K562 (cell line): ENCODE results near the gene ZNF791. TPM values are rescaled to one million over a fixed set of nuclear protein-coding genes. Genes with fewer than 3 reads are reported as not detected.

Experiments used
- CBX2 ChIP-seq: fragments of 200-600 bp; sonication (generic); IDR thresholded peaks from one replicate; pipeline ENCODE4 v1.6.1; 2012; ENCODE audit warnings: mild to moderate bottlenecking, low read length, inconsistent platforms; ENCODE audit not compliant: insufficient read depth, poor library complexity, severe bottlenecking
- EWSR1 ChIP-seq: fragments of 450-650 bp; IDR thresholded peaks from 2 replicates; pipeline ENCODE4 v1.6.1; 2018; ENCODE audit warnings: borderline replicate concordance, mild to moderate bottlenecking, low read depth, moderate library complexity; ENCODE audit not compliant: partially characterized antibody
- HDAC2 ChIP-seq: fragments of 450-650 bp; IDR thresholded peaks from 2 replicates; pipeline ENCODE4 v1.6.1; 2016; ENCODE audit warnings: mild to moderate bottlenecking
- HSF4 ChIP-seq: fragments of 250-450 bp; sonication (Bioruptor Pico); IDR thresholded peaks from 2 replicates; pipeline ENCODE4 v2.1.2; 2022; ENCODE audit warnings: mild to moderate bottlenecking, moderate library complexity, borderline replicate concordance
- IFI16 ChIP-seq: fragments of 250-450 bp; sonication (Bioruptor Pico); IDR thresholded peaks from 2 replicates; pipeline ENCODE4 v2.1.2; 2022; ENCODE audit warnings: mild to moderate bottlenecking, inconsistent platforms
- KAT7 ChIP-seq: sonication (generic); formaldehyde crosslinking; IDR thresholded peaks from 2 replicates; pipeline ENCODE4 v1.8.0; 2022; ENCODE audit warnings: missing genetic modification reagents, mild to moderate bottlenecking, borderline replicate concordance
- KDM2B ChIP-seq: fragments of 250-450 bp; sonication (Bioruptor Pico); IDR thresholded peaks from 2 replicates; pipeline ENCODE4 v1.8.0; 2021; ENCODE audit warnings: mild to moderate bottlenecking, moderate library complexity
- KHSRP ChIP-seq: fragments of 450-650 bp; IDR thresholded peaks from 2 replicates; pipeline ENCODE4 v1.6.1; 2017
- LCOR ChIP-seq: sonication (generic); formaldehyde crosslinking; IDR thresholded peaks from 2 replicates; pipeline ENCODE4 v1.8.0; 2022; ENCODE audit warnings: mild to moderate bottlenecking, missing genetic modification reagents
- MTF1 ChIP-seq: fragments of 250-450 bp; sonication (Bioruptor Pico); IDR thresholded peaks from 2 replicates; pipeline ENCODE4 v1.9.0; 2021; ENCODE audit warnings: moderate library complexity, mild to moderate bottlenecking, inconsistent platforms, borderline replicate concordance
- MYNN ChIP-seq, 2 experiments: sonication (generic); formaldehyde crosslinking in 1 of 2; IDR thresholded peaks; 2 replicates each; pipeline versions ENCODE4 v1.5.0 to v1.6.1; 2016 to 2020; ENCODE audit warnings: antibody characterized with exemption in 1 of 2, missing genetic modification reagents in 1 of 2
- POLR2B ChIP-seq: fragments of 450-650 bp; IDR thresholded peaks from 2 replicates; pipeline ENCODE4 v1.6.1; 2018; ENCODE audit warnings: low read depth; ENCODE audit not compliant: partially characterized antibody
- RBM25 ChIP-seq: fragments of 200-400 bp; formaldehyde crosslinking; IDR thresholded peaks from 2 replicates; pipeline ENCODE4 v1.6.1; 2018; ENCODE audit warnings: low read length, low read depth, moderate library complexity; ENCODE audit not compliant: severe bottlenecking
- SNAPC5 ChIP-seq: fragments of 250-450 bp; sonication (Bioruptor Pico); IDR thresholded peaks from 2 replicates; pipeline ENCODE4 v1.8.0; 2021; ENCODE audit warnings: moderate library complexity, mild to moderate bottlenecking, inconsistent platforms
- SNIP1 ChIP-seq: fragments of 450-650 bp; IDR thresholded peaks from 2 replicates; pipeline ENCODE4 v1.7.1; 2017; ENCODE audit warnings: low read depth, mild to moderate bottlenecking
- SOX6 ChIP-seq: fragments of 450-650 bp; IDR thresholded peaks from 2 replicates; pipeline ENCODE4 v1.6.1; 2014; ENCODE audit warnings: mild to moderate bottlenecking
- SREBF1 ChIP-seq: fragments of 150-350 bp; IDR thresholded peaks from 2 replicates; pipeline ENCODE4 v1.6.1; 2014; ENCODE audit warnings: antibody characterized with exemption, low read depth, low read length, borderline replicate concordance
- STAT5A ChIP-seq: IDR thresholded peaks from 2 replicates; pipeline ENCODE4 v1.6.1; 2012; ENCODE audit warnings: low read length, inconsistent platforms, borderline replicate concordance
- TRIM25 ChIP-seq: fragments of 450-650 bp; IDR thresholded peaks from 2 replicates; pipeline ENCODE4 v1.7.0; 2016; ENCODE audit warnings: borderline replicate concordance
- ZFP1 ChIP-seq: fragments of 450-650 bp; formaldehyde crosslinking; IDR thresholded peaks from 2 replicates; pipeline ENCODE4 v1.4.0; 2020; ENCODE audit warnings: mild to moderate bottlenecking, mixed read lengths
- ZKSCAN8 ChIP-seq: fragments of 200-800 bp; sonication (Bioruptor generic); IDR thresholded peaks from 2 replicates; pipeline ENCODE4 v1.6.1; 2016; ENCODE audit warnings: missing genetic modification characterization, missing compliant biosample characterization
- ZNF24 ChIP-seq: fragments of 450-650 bp; IDR thresholded peaks from 2 replicates; pipeline ENCODE4 v1.6.1; 2016
- ZNF311 ChIP-seq: fragments of 250-450 bp; sonication (Bioruptor Pico); IDR thresholded peaks from 2 replicates; pipeline ENCODE4 v1.4.0; 2020; ENCODE audit warnings: mild to moderate bottlenecking, moderate library complexity
- ZNF589 ChIP-seq: fragments of 200-800 bp; sonication (Bioruptor generic); IDR thresholded peaks from 2 replicates; pipeline ENCODE4 v1.6.1; 2016; ENCODE audit warnings: low read depth, missing genetic modification characterization, missing compliant biosample characterization
- ZNF830 ChIP-seq: fragments of 250-450 bp; sonication (Bioruptor Pico); IDR thresholded peaks from 2 replicates; pipeline ENCODE4 v1.5.0; 2021; ENCODE audit warnings: mild to moderate bottlenecking
- polyA plus RNA-seq, 8 experiments: library from polyadenylated mRNA; depleted of rRNA in 4 of 8; stranded (reverse) in 5 of 8; unstranded in 3 of 8; fragments of >200 nt; fragmentation: Nextera tagmentation in 2 of 8; fragmentation: Illumina TruSeq in 1 of 8; extraction: Ambion mirVana in 2 of 8; extraction: Trizol in 1 of 8; gene quantifications; 2 replicates each; pipeline versions ENCODE4 v1.2.1 to v1.2.3, GENCODE V29; 2011 to 2014; ENCODE audit warnings: inconsistent platforms in 1 of 8, missing spikeins in 1 of 8
- total RNA-seq, 7 experiments: library from RNA; depleted of rRNA in 6 of 7; stranded (reverse); fragments of >200 nt in 6 of 7; fragmentation: Illumina TruSeq in 2 of 7; extraction: Trizol in 2 of 7; gene quantifications; 2 replicates each; pipeline versions ENCODE4 v1.2.1 to v1.2.3, GENCODE V29; 2011 to 2021; ENCODE audit warnings: low replicate concordance in 1 of 7
- TF ChIP-seq, protein P1 (sequence below): fragments of 250-450 bp; sonication (Bioruptor Pico); IDR thresholded peaks from 2 replicates; pipeline ENCODE4 v1.5.0; 2021
- TF ChIP-seq, protein P2 (sequence below): fragments of 250-450 bp; sonication (Bioruptor Pico); IDR thresholded peaks from 2 replicates; pipeline ENCODE4 v1.8.0; 2022; ENCODE audit warnings: inconsistent platforms

Gene ZNF791
- total and polyA plus RNA-seq, 9 of the 15 experiments (the other 6 are each of a cell fraction or from before 2014, with no cell fraction given): 7.8 to 22.7 (median 13.1) TPM

DNA sequence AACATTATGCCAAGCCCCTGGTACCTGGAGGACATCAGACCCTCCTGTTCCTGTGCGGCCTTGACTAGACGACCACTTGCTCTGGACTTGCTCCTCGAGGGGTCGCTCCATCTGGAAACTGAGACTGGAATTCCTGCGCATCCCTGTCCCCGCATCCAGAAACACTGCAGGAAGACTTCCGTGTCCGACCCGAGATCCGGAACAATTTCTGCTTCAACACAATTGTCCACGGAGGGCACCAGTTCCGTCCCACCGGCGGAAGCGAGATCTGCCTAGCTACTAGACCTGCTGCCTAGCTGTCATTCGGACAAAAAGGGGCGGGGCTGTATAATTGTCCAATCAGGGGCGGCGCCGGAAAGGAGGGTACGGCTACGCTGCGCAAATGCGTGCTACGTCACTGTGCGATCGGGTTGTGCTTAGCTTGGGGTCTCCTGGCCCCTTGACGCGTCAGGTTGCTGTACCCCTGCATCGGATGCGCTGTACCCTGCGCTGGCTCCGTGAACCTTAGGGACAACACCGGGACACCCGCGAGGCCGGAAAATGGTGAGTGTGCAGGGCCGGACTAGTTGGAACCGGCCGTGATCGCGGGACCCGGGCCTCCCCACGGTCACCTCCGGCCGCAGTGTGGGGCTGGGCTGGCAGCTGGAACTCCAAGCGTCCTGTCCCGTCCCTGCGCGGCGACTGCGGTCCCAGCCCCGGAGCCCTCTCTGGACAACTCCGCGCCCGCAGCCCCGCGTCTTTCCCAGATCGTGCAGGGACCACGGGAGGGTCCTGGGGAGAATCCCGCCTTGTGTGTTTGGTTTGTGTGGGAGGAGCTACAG lies at the start of gene ZNF791, which contains the start of gene ZNF490 (continued):
- TF ChIP-seq ZNF589 (CRISPR knock-in tag) (no peak), TRIM25 (no peak), CBX2 (no peak), ZNF311 (CRISPR knock-in tag) (no peak), SNAPC5 (no peak), SOX6 (peak; percentile 53), SNIP1 (no peak), ZKSCAN8 (CRISPR knock-in tag) (no peak), STAT5A (no peak), RBM25 (no peak), IFI16 (CRISPR knock-in tag) (no peak), EWSR1 (no peak), SREBF1 (no peak), MYNN (IDR thresholded peaks at IDR 0.05) (no peak), MYNN (CRISPR knock-in tag; IDR thresholded peaks at IDR 0.05) (no peak), LCOR (no peak), MTF1 (no peak), KAT7 (no peak), HDAC2 (peak; percentile 71; the same call in 1 of the 2 replicates), KDM2B (CRISPR knock-in tag) (no peak), ZNF830 (no peak), HSF4 (no peak), ZNF24 (no peak), POLR2B (peak; percentile 88), KHSRP (no peak), ZFP1 (CRISPR knock-in tag) (no peak)
- TF ChIP-seq, protein P1, sequence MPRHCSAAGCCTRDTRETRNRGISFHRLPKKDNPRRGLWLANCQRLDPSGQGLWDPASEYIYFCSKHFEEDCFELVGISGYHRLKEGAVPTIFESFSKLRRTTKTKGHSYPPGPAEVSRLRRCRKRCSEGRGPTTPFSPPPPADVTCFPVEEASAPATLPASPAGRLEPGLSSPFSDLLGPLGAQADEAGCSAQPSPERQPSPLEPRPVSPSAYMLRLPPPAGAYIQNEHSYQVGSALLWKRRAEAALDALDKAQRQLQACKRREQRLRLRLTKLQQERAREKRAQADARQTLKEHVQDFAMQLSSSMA (CRISPR knock-in tag): no peak
- TF ChIP-seq, protein P2, sequence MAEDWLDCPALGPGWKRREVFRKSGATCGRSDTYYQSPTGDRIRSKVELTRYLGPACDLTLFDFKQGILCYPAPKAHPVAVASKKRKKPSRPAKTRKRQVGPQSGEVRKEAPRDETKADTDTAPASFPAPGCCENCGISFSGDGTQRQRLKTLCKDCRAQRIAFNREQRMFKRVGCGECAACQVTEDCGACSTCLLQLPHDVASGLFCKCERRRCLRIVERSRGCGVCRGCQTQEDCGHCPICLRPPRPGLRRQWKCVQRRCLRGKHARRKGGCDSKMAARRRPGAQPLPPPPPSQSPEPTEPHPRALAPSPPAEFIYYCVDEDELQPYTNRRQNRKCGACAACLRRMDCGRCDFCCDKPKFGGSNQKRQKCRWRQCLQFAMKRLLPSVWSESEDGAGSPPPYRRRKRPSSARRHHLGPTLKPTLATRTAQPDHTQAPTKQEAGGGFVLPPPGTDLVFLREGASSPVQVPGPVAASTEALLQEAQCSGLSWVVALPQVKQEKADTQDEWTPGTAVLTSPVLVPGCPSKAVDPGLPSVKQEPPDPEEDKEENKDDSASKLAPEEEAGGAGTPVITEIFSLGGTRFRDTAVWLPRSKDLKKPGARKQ: no peak
